Measurements from ENCODE around the gene LDLR.

LDLR gene
- 130 to 269 (median 137) reads per million in 3 donors for total RNA-seq

DNA sequence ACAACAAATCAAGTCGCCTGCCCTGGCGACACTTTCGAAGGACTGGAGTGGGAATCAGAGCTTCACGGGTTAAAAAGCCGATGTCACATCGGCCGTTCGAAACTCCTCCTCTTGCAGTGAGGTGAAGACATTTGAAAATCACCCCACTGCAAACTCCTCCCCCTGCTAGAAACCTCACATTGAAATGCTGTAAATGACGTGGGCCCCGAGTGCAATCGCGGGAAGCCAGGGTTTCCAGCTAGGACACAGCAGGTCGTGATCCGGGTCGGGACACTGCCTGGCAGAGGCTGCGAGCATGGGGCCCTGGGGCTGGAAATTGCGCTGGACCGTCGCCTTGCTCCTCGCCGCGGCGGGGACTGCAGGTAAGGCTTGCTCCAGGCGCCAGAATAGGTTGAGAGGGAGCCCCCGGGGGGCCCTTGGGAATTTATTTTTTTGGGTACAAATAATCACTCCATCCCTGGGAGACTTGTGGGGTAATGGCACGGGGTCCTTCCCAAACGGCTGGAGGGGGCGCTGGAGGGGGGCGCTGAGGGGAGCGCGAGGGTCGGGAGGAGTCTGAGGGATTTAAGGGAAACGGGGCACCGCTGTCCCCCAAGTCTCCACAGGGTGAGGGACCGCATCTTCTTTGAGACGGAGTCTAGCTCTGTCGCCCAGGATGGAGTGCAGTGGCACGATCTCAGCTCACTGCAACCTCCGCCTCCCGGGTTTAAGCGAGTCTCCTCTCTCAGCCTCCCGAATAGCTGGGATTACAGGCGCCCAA is at the start of gene LDLR:
TSS of gene LDLR (plus strand) at position 210 of the 760 bp plus-strand sequence. CDS start at position 296, 86 bp downstream.
- Histone ChIP-seq H3K27ac (ENCODE audit: insufficient read depth, low read length, poor library complexity, severe bottlenecking) (peak within 1 kb of the TSS; percentile 97), H3K36me3 (ENCODE audit: control insufficient read depth, insufficient read depth, low read length) (no peaks in the 10 kb centered on the region), H3K27me3 (replicated peaks; ENCODE audit: control insufficient read depth, insufficient read depth, low read length, poor library complexity, severe bottlenecking) (no peaks in the 10 kb centered on the region), H3K4me1 (ENCODE audit: control insufficient read depth, insufficient read depth, low read length, poor library complexity, severe bottlenecking) (peaks cover 40% of the 10 kb centered on the region), H3K4me3 (ENCODE audit: insufficient read depth, low read depth, low read length, poor library complexity, severe bottlenecking) (peak within 1 kb of the TSS; percentile 53), H3K9me3 (ENCODE audit: control insufficient read depth, low read length) (no peaks in the 10 kb centered on the region)
- peak; percentile 58 to 73 (median 66) for DNase-seq

DNA sequence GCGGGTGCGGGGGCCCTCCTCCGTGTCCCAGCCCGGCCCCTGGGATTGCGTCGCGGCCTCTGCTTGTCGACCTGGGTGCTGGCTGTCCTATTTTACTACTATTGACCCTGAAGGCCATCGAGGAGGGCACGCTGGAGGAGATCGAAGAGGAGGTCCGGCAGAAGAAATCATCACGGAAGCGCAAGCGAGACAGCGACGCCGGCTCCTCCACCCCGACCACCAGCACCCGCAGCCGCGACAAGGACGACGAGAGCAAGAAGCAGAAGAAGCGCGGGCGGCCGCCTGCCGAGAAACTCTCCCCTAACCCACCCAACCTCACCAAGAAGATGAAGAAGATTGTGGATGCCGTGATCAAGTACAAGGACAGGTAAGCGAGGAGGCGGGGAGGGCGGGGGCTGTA is 48.1 kb upstream of the LDLR start:
- H3K4me1 ChIP-seq (ENCODE audit: control insufficient read depth, insufficient read depth, low read length, poor library complexity, severe bottlenecking), result no peaks in the 10 kb centered on the region
- H3K9me3 ChIP-seq (ENCODE audit: control insufficient read depth, low read length), result no peaks in the 10 kb centered on the region
- no peak for DNase-seq
- H3K27me3 ChIP-seq (replicated peaks; ENCODE audit: control insufficient read depth, insufficient read depth, low read length, poor library complexity, severe bottlenecking), result no peaks in the 10 kb centered on the region
- no peak overlapping the region for H3K27ac ChIP-seq (ENCODE audit: insufficient read depth, low read length, poor library complexity, severe bottlenecking)
- H3K4me3 ChIP-seq (ENCODE audit: insufficient read depth, low read depth, low read length, poor library complexity, severe bottlenecking), result no peak overlapping the region
- H3K36me3 ChIP-seq (ENCODE audit: control insufficient read depth, insufficient read depth, low read length), result peaks cover 40% of the 10 kb centered on the region

DNA sequence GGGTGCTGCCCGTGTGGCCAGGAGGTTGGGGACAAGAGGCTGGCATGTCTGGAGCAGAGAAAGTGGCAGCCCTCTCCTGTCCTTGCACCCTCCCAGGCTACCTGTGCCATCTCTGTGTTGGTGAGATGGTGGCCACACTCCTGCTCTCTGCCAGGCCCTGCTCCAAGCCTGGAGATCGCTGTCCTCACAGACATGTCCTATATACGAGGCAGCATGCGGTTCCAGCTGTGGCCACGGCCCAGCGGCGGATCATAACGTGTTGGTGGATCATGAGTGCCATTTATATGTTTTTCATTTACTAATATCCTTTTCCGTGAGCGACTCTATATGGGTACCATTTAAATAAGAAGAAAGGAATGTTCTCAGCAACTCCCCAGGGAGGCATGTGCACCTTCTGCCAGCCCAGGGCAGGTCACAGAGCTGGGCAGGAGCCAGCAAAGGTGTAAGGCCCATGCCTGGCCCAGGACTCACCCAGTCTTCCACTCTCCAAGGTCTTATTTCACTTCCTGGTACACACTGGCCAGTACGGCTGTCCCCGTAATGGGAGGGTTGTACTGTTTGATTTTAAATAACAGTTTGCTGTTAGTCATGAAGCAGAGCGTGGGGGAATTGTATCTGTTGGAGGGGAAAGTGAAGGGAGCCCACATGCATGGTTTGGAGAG is 47.2 kb upstream of the LDLR start:
- H3K27me3 ChIP-seq (replicated peaks; ENCODE audit: control insufficient read depth, insufficient read depth, low read length, poor library complexity, severe bottlenecking), result no peaks in the 10 kb centered on the region
- no peaks in the 10 kb centered on the region for H3K9me3 ChIP-seq (ENCODE audit: control insufficient read depth, low read length)
- no peak for DNase-seq
- no peak overlapping the region for H3K4me3 ChIP-seq (ENCODE audit: insufficient read depth, low read depth, low read length, poor library complexity, severe bottlenecking)
- no peaks in the 10 kb centered on the region for H3K4me1 ChIP-seq (ENCODE audit: control insufficient read depth, insufficient read depth, low read length, poor library complexity, severe bottlenecking)
- H3K27ac ChIP-seq (ENCODE audit: insufficient read depth, low read length, poor library complexity, severe bottlenecking), result no peak overlapping the region
- H3K36me3 ChIP-seq (ENCODE audit: control insufficient read depth, insufficient read depth, low read length), result peaks cover 32% of the 10 kb centered on the region

DNA sequence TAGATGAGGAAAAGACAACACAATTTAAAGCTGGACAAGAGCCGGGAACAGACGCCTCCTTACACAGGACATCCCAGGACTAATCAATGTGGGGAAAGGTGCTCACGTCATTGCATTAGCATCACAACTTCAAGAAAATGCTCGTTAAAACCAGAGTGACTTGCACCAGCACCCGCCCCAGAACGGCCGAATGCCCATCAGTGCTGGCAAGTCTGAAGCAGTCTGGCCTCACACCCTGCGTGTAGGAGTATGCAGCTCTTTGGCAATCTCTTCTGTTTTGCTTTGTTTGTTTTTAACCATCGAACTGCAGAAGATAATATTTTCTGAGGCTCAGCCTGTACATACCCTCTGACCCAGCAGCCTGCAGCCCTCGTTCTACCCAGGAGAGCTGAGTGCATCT is 44.8 kb upstream of the LDLR start:
- no peak overlapping the region for H3K27ac ChIP-seq (ENCODE audit: insufficient read depth, low read length, poor library complexity, severe bottlenecking)
- no peaks in the 10 kb centered on the region for H3K9me3 ChIP-seq (ENCODE audit: control insufficient read depth, low read length)
- H3K36me3 ChIP-seq (ENCODE audit: control insufficient read depth, insufficient read depth, low read length), result peaks cover 18% of the 10 kb centered on the region
- H3K4me1 ChIP-seq (ENCODE audit: control insufficient read depth, insufficient read depth, low read length, poor library complexity, severe bottlenecking), result peaks cover 15% of the 10 kb centered on the region
- H3K4me3 ChIP-seq (ENCODE audit: insufficient read depth, low read depth, low read length, poor library complexity, severe bottlenecking), result no peak overlapping the region
- no peak for DNase-seq
- H3K27me3 ChIP-seq (replicated peaks; ENCODE audit: control insufficient read depth, insufficient read depth, low read length, poor library complexity, severe bottlenecking), result no peaks in the 10 kb centered on the region

DNA sequence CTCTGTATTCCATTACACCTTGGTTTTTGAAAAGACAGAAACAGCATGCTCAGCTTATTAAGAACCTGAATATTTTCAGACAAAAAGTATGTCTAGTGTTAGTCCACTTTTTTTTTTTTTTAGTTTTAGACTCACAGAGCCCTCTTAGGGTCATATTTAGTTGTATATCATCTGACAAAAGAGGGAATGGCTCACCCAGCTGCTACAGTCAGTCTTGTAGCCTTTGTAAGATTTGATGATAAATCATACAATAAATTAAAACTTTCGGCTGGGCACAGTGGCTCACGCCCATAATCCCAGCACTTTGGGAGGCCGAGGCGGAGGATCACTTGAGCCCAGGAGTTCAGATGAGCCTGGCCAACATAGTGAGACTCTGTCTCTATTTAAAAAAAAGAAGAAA is 43.7 kb upstream of the LDLR start:
- H3K36me3 ChIP-seq (ENCODE audit: control insufficient read depth, insufficient read depth, low read length), result peaks cover 18% of the 10 kb centered on the region
- H3K27me3 ChIP-seq (replicated peaks; ENCODE audit: control insufficient read depth, insufficient read depth, low read length, poor library complexity, severe bottlenecking), result no peaks in the 10 kb centered on the region
- H3K4me3 ChIP-seq (ENCODE audit: insufficient read depth, low read depth, low read length, poor library complexity, severe bottlenecking), result no peak overlapping the region
- DNase-seq, result no peak
- H3K4me1 ChIP-seq (ENCODE audit: control insufficient read depth, insufficient read depth, low read length, poor library complexity, severe bottlenecking), result peaks cover 26% of the 10 kb centered on the region
- no peaks in the 10 kb centered on the region for H3K9me3 ChIP-seq (ENCODE audit: control insufficient read depth, low read length)
- no peak overlapping the region for H3K27ac ChIP-seq (ENCODE audit: insufficient read depth, low read length, poor library complexity, severe bottlenecking)

DNA sequence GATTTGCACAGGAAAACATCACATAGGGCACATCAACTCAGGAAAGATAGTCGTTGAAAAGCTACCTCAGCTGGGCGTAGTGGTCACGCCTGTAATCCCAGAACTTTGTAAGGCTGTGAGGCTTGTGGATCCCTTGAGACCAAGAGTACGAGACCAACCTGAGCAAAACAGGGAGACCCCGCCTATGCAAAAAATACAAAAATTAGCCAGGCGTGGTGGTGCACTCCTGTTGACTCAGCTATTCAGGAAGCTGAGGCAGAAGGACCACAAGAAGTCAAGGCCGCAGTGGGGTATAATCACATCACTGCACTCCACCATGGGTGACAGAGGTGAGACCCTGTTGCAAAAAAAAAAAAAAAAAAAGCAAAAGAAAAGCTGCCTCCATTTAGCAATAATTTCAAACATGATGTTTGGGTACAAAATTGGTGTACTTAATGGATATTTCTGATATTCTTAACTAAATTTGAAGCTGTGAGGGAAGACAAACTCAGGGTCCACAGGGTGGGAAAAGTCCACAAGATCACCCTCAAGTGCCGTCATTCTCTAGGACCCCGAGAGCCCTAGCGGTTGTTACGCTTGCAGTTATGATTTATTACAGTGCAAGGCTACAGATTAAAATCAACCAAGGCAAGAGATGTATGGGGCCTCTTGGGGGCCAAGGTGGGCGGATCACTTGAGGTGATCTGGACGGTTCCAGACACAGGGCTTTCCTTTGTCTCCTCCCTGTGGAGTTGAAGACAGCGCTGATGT is 42.5 kb upstream of the LDLR start:
- no peak overlapping the region for H3K27ac ChIP-seq (ENCODE audit: insufficient read depth, low read length, poor library complexity, severe bottlenecking)
- H3K4me3 ChIP-seq (ENCODE audit: insufficient read depth, low read depth, low read length, poor library complexity, severe bottlenecking), result no peak overlapping the region
- peaks cover 8% of the 10 kb centered on the region for H3K36me3 ChIP-seq (ENCODE audit: control insufficient read depth, insufficient read depth, low read length)
- no peak for DNase-seq
- H3K27me3 ChIP-seq (replicated peaks; ENCODE audit: control insufficient read depth, insufficient read depth, low read length, poor library complexity, severe bottlenecking), result no peaks in the 10 kb centered on the region
- H3K4me1 ChIP-seq (ENCODE audit: control insufficient read depth, insufficient read depth, low read length, poor library complexity, severe bottlenecking), result peaks cover 33% of the 10 kb centered on the region
- no peaks in the 10 kb centered on the region for H3K9me3 ChIP-seq (ENCODE audit: control insufficient read depth, low read length)

DNA sequence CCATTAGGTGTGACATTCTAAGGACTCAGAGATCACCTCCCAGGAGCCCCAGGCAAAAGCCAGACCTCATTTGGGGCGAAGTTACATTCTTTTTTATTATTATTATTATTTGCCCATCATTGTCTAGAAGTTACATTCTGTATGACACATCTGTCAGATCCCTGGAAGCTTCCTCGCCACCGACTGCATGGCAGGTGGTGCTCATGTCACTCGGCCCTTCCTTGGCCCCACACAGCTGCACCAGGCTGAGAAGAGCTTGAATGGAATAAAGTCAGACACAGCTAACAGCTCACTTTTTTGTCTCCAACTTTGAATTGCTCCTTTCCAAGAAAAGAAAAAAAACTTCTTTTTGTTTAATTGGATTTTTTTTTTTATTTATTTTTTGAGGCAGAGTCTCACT is 41.4 kb upstream of the LDLR start:
- Histone ChIP-seq H3K4me1 (ENCODE audit: control insufficient read depth, insufficient read depth, low read length, poor library complexity, severe bottlenecking) (peaks cover 39% of the 10 kb centered on the region), H3K4me3 (ENCODE audit: insufficient read depth, low read depth, low read length, poor library complexity, severe bottlenecking) (no peak overlapping the region), H3K27me3 (replicated peaks; ENCODE audit: control insufficient read depth, insufficient read depth, low read length, poor library complexity, severe bottlenecking) (no peaks in the 10 kb centered on the region), H3K9me3 (ENCODE audit: control insufficient read depth, low read length) (no peaks in the 10 kb centered on the region), H3K27ac (ENCODE audit: insufficient read depth, low read length, poor library complexity, severe bottlenecking) (no peak overlapping the region), H3K36me3 (ENCODE audit: control insufficient read depth, insufficient read depth, low read length) (no peaks in the 10 kb centered on the region)
- DNase-seq, result no peak

DNA sequence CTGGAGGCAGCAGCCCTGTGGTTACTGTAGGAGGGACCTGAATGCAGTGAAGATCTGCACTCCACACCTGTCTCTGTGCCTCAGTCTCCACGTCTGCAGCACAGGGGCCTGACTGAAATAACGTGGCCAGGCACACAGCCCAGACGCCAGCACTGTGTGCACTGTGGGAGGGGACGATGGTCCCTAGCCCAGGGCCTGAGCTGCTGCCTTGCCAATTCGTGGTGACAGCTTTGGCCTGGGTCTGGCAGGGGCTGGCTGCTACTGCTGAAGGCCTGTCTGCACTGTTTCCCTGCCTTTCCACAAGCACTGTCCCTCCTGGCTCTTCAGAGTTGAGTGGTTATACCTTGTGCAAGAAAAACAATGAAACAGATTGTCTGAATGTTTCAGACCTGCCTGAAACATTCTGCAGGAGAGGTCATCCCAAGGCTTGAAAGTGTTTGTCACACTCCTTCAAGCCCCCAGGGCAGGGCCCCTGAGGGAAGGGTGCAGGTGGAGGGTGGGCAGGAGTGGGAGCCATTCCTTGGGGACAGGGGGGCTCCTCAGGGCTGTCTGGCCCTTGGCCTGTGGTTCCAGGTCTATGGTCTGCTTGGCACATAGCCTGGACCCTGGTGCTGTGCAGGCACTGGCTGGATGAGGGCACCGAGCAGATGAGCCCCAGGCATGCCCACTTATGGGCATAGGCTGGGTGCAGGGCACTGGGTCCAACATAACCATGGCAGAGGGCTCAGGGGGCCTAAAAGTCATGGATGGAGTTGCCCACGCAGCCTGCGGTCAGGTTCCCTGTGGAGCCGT is 38.7 kb upstream of the LDLR start:
- Histone ChIP-seq H3K27me3 (replicated peaks; ENCODE audit: control insufficient read depth, insufficient read depth, low read length, poor library complexity, severe bottlenecking) (no peaks in the 10 kb centered on the region), H3K27ac (ENCODE audit: insufficient read depth, low read length, poor library complexity, severe bottlenecking) (peak overlapping the region; percentile 47), H3K4me3 (ENCODE audit: insufficient read depth, low read depth, low read length, poor library complexity, severe bottlenecking) (no peak overlapping the region), H3K9me3 (ENCODE audit: control insufficient read depth, low read length) (no peaks in the 10 kb centered on the region), H3K4me1 (ENCODE audit: control insufficient read depth, insufficient read depth, low read length, poor library complexity, severe bottlenecking) (peaks cover 39% of the 10 kb centered on the region), H3K36me3 (ENCODE audit: control insufficient read depth, insufficient read depth, low read length) (no peaks in the 10 kb centered on the region)
- DNase-seq, result no peak

DNA sequence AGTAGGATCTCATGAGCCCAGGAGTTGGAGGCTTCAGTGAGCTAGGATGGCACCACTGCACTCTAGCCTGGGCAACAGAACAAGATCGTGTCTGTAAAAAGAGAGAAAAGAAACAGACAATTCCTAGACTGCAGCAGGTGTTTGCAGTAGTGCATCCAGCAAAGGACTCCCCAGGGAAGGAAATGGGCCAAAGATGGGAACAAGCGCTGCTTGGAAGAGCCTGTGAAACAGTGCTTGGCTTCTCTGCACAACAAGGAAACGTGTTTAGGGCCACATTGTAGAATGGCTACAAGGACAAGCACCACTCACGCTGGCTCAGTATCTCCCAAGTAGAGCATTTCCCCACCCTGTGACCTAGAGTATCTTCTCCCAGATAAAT is 35.5 kb upstream of the LDLR start:
- Histone ChIP-seq H3K4me1 (ENCODE audit: control insufficient read depth, insufficient read depth, low read length, poor library complexity, severe bottlenecking) (peaks cover 31% of the 10 kb centered on the region), H3K27ac (ENCODE audit: insufficient read depth, low read length, poor library complexity, severe bottlenecking) (no peak overlapping the region), H3K4me3 (ENCODE audit: insufficient read depth, low read depth, low read length, poor library complexity, severe bottlenecking) (no peak overlapping the region), H3K36me3 (ENCODE audit: control insufficient read depth, insufficient read depth, low read length) (peaks cover 4% of the 10 kb centered on the region), H3K9me3 (ENCODE audit: control insufficient read depth, low read length) (no peaks in the 10 kb centered on the region), H3K27me3 (replicated peaks; ENCODE audit: control insufficient read depth, insufficient read depth, low read length, poor library complexity, severe bottlenecking) (no peaks in the 10 kb centered on the region)
- no peak for DNase-seq
